ENCODE data around the gene TMEM207.

The TMEM207 gene

GRCh38 chr3:190384309-190384756, 65.4 kb downstream of the TMEM207 start:
- no peak for DNase-seq (ENCODE audit: low read depth)

- DNase-seq (ENCODE audit: low read depth), result no peak
These were observed 67.6 kb downstream of the TMEM207 start for GRCh38 chr3:190382082-190382481.

- no peak for DNase-seq (ENCODE audit: low read depth)
These were observed 68.3 kb downstream of the TMEM207 start for GRCh38 chr3:190381441-190381840.

- no peak for DNase-seq (ENCODE audit: low read depth)
These were observed 69.5 kb downstream of the TMEM207 start for GRCh38 chr3:190380184-190380583.
